Keratinocyte (primary cell): Measurements from ENCODE around the gene SBNO1. TPM values are rescaled to one million over a fixed set of nuclear protein-coding genes. Genes with fewer than 3 reads are reported as not detected.

Experiments used
- DNase-seq: peaks from one replicate; pipeline ENCODE4 v3.0.0-alpha.2; 2011; ENCODE audit warnings: low read depth, missing footprints, low spot score
- FAIRE-seq: peaks from 2 replicates; lab custom pipeline; 2011; peaks lifted over from hg19 to GRCh38; lab: Jason Lieb, UNC
- H2AFZ ChIP-seq: 2 replicates; pipeline ENCODE4 v1.6.0; 2012; ENCODE audit warnings: low read length, control low read depth, inconsistent platforms; ENCODE audit not compliant: control insufficient read depth
- H3K27ac ChIP-seq: 2 replicates; pipeline ENCODE4 v1.5.1; 2011; ENCODE audit warnings: low read length; ENCODE audit not compliant: control insufficient read depth, insufficient read depth
- H3K27me3 ChIP-seq: 3 replicates; pipeline ENCODE4 v1.6.0; 2011; ENCODE audit warnings: low read length; ENCODE audit not compliant: control insufficient read depth, insufficient read depth; ENCODE audit errors: extremely low read depth
- H3K36me3 ChIP-seq, 2 experiments: 2 replicates in 1 of 2; 3 replicates in 1 of 2; pipeline ENCODE4 v1.5.1; 2011; ENCODE audit warnings: low read length in 2 of 2, mild to moderate bottlenecking in 1 of 2; ENCODE audit not compliant: control insufficient read depth in 2 of 2, insufficient read depth in 2 of 2; ENCODE audit errors: extremely low read depth in 1 of 2
- H3K4me1 ChIP-seq: 3 replicates; pipeline ENCODE4 v1.5.1; 2011; ENCODE audit warnings: low read length; ENCODE audit not compliant: control insufficient read depth, insufficient read depth; ENCODE audit errors: extremely low read depth
- H3K4me2 ChIP-seq: 3 replicates; pipeline ENCODE4 v1.6.0; 2011; ENCODE audit warnings: low read depth, low read length; ENCODE audit not compliant: control insufficient read depth, insufficient read depth; ENCODE audit errors: extremely low read depth
- H3K4me3 ChIP-seq, 3 experiments: fragments of 200-600 bp in 1 of 3; sonication (generic) in 1 of 3; 2 replicates in 2 of 3; 3 replicates in 1 of 3; pipeline ENCODE4 v1.5.1; 2011 to 2016; ENCODE audit warnings: low read length in 3 of 3, mild to moderate bottlenecking in 3 of 3, control low read depth in 2 of 3, inconsistent platforms in 1 of 3, low read depth in 1 of 3, mixed read lengths in 1 of 3, mixed run types in 1 of 3, moderate library complexity in 1 of 3; ENCODE audit not compliant: control insufficient read depth in 2 of 3, insufficient read depth in 2 of 3; ENCODE audit errors: extremely low read depth in 1 of 3
- H3K79me2 ChIP-seq: 2 replicates; pipeline ENCODE4 v1.6.0; 2012; ENCODE audit warnings: low read length; ENCODE audit not compliant: control insufficient read depth, insufficient read depth
- H3K9ac ChIP-seq: 3 replicates; pipeline ENCODE4 v1.6.0; 2011; ENCODE audit warnings: low read length; ENCODE audit not compliant: control insufficient read depth, insufficient read depth; ENCODE audit errors: extremely low read depth
- H3K9me1 ChIP-seq: 3 replicates; pipeline ENCODE4 v1.6.0; 2011; ENCODE audit warnings: low read length; ENCODE audit not compliant: control insufficient read depth, insufficient read depth; ENCODE audit errors: extremely low read depth
- H3K9me3 ChIP-seq: 2 replicates; pipeline ENCODE4 v1.5.1; 2012; ENCODE audit warnings: low read depth, low read length; ENCODE audit not compliant: control insufficient read depth
- H4K20me1 ChIP-seq: 3 replicates; pipeline ENCODE4 v1.6.0; 2011; ENCODE audit warnings: low read length; ENCODE audit not compliant: control insufficient read depth, insufficient read depth; ENCODE audit errors: extremely low read depth
- CTCF ChIP-seq, 3 experiments: IDR thresholded peaks in 1 of 3; conservative IDR thresholded peaks in 1 of 3; optimal IDR thresholded peaks in 1 of 3; 2 replicates in 2 of 3; 3 replicates in 1 of 3; pipeline versions ENCODE3 to v1.5.1; 2011; ENCODE audit warnings: low read length in 3 of 3, mild to moderate bottlenecking in 3 of 3, moderate library complexity in 2 of 3, control low read depth in 1 of 3, inconsistent platforms in 1 of 3; ENCODE audit not compliant: insufficient read depth in 2 of 3; ENCODE audit errors: extremely low read depth in 1 of 3
- EZH2 ChIP-seq: IDR thresholded peaks from one replicate; pipeline ENCODE4 v1.6.1; 2012; ENCODE audit warnings: inconsistent platforms, mild to moderate bottlenecking, low read length, moderate library complexity
- dilution Hi-C: fragments of 300-500 bp; cut with MboI; formaldehyde crosslinking; loops from one replicate; pipeline ENCODE4 v1.7.0; 2020; ENCODE audit warnings: low sequenced_read_pairs; ENCODE audit not compliant: extremely low pct_ligation_motif_present
- polyA plus RNA-seq, 5 experiments: library from polyadenylated mRNA; depleted of rRNA in 3 of 5; stranded (reverse) in 3 of 5; stranded (forward) in 1 of 5; unstranded in 1 of 5; fragments of >200 nt; gene quantifications; 1 replicate in 1 of 5; 2 replicates in 3 of 5; 3 replicates in 1 of 5; pipeline versions ENCODE4 v1.2.1 to v1.2.3, GENCODE V29; 2011 to 2012; ENCODE audit warnings: missing spikeins in 2 of 5, low read depth in 1 of 5, low replicate concordance in 1 of 5

Gene SBNO1
- polyA plus RNA-seq, 1 donor (not counting 4 experiments of a cell fraction or from before 2014, with no cell fraction given), result 18.4 TPM

- Histone ChIP-seq H3K4me2 (no peak overlapping the region), H3K4me1 (no peaks in the 10 kb centered on the region), H3K36me3 (peaks cover 36 to 40% of the 10 kb centered on the region in 2 experiments), H3K4me3 (no peak overlapping the region), H3K9ac (no peak overlapping the region), H3K9me1 (no peaks in the 10 kb centered on the region), H3K27ac (no peak overlapping the region), H3K79me2 (peaks cover 64% of the 10 kb centered on the region), H3K27me3 (no peaks in the 10 kb centered on the region), H4K20me1 (peaks cover 17% of the 10 kb centered on the region), H2AFZ (no peak overlapping the region), H3K9me3 (no peaks in the 10 kb centered on the region)
- DNase-seq (no peak), FAIRE-seq (no peak)
- no peak for TF ChIP-seq EZH2
- TF ChIP-seq CTCF (optimal IDR thresholded peaks at IDR 0.05 in 1 of 3, IDR thresholded peaks at IDR 0.05 in 1 of 3, conservative IDR thresholded peaks at IDR 0.05 in 1 of 3; ENCODE audit: extremely low read depth in 1 of 3, insufficient read depth in 2 of 3, low read length in 3 of 3), result no peak
- dilution Hi-C loops, result no loop called here
Measured at GRCh38 chr12:123398177-123398549, 33.5 kb upstream of the SBNO1 start.

DNA sequence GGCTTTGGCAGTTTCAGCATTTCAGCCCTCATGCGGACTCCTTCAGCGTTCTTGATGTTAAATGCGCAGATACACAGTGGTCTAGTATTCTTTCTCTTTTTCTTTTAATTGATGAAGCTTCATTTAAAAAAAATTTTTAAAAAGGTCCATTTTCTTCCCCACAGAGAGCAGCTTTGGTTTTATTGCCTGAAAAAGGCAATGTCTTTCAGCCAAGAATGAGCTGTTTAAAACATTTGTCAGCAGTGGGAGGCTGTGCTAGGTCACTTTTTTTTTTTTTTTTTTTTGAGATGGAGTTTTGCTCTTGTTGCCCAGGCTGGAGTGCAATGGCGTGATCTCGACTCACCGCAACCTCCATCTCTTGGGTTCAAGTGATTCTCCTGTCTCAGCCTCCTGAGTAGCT, 32.8 kb upstream of the SBNO1 start:
- dilution Hi-C loops, result no loop called here
- peaks cover 17% of the 10 kb centered on the region for H4K20me1 ChIP-seq
- H3K27me3 ChIP-seq, result no peaks in the 10 kb centered on the region
- DNase-seq (no peak), FAIRE-seq (no peak)
- no peak for TF ChIP-seq EZH2
- no peak for TF ChIP-seq CTCF (optimal IDR thresholded peaks at IDR 0.05 in 1 of 3, IDR thresholded peaks at IDR 0.05 in 1 of 3, conservative IDR thresholded peaks at IDR 0.05 in 1 of 3; ENCODE audit: extremely low read depth in 1 of 3, insufficient read depth in 2 of 3, low read length in 3 of 3)
- H3K4me1 ChIP-seq, result no peaks in the 10 kb centered on the region
- H3K9me3 ChIP-seq, result no peaks in the 10 kb centered on the region
- peaks cover 33 to 41% of the 10 kb centered on the region in 2 experiments for H3K36me3 ChIP-seq
- H3K9ac ChIP-seq, result no peak overlapping the region
- no peak overlapping the region for H3K4me2 ChIP-seq
- no peak overlapping the region for H2AFZ ChIP-seq
- no peak overlapping the region for H3K4me3 ChIP-seq
- H3K79me2 ChIP-seq, result peaks cover 63% of the 10 kb centered on the region
- no peaks in the 10 kb centered on the region for H3K9me1 ChIP-seq
- H3K27ac ChIP-seq, result no peak overlapping the region
